K562 (cell line): ENCODE results near the gene CRABP2. TPM values are rescaled to one million over a fixed set of nuclear protein-coding genes. Genes with fewer than 3 reads are reported as not detected.

ENCODE experiments used
- ARNT ChIP-seq, 2 experiments: fragments of 450-650 bp; IDR thresholded peaks; 2 replicates each; pipeline ENCODE4 v1.6.1; 2016; ENCODE audit warnings: mild to moderate bottlenecking in 1 of 2
- CLOCK ChIP-seq: fragments of 250-450 bp; sonication (Bioruptor Pico); IDR thresholded peaks from 2 replicates; pipeline ENCODE4 v1.4.0; 2020; ENCODE audit warnings: mild to moderate bottlenecking, moderate library complexity, borderline replicate concordance
- EGR1 ChIP-seq: fragments of 450-650 bp; conservative IDR thresholded peaks from 2 replicates; pipeline ENCODE4 v1.6.1; 2017; ENCODE audit warnings: mild to moderate bottlenecking
- ETV5 ChIP-seq: sonication (generic); formaldehyde crosslinking; IDR thresholded peaks from 2 replicates; pipeline ENCODE4 v1.4.0; 2020; ENCODE audit warnings: low read depth, mild to moderate bottlenecking, missing genetic modification reagents
- FOXJ2 ChIP-seq: fragments of 200-800 bp; sonication (Bioruptor generic); IDR thresholded peaks from 2 replicates; pipeline ENCODE4 v1.6.1; 2016; ENCODE audit warnings: missing genetic modification characterization, missing compliant biosample characterization
- FOXJ3 ChIP-seq: sonication (generic); formaldehyde crosslinking; IDR thresholded peaks from 2 replicates; pipeline ENCODE4 v1.4.0; 2020; ENCODE audit warnings: mild to moderate bottlenecking, missing genetic modification reagents
- JUNB ChIP-seq: fragments of 450-650 bp; formaldehyde crosslinking; conservative IDR thresholded peaks from 2 replicates; pipeline ENCODE4 v1.4.0; 2020; ENCODE audit warnings: mild to moderate bottlenecking
- MAZ ChIP-seq, 2 experiments: fragments of 450-650 bp in 1 of 2; sonication (generic) in 1 of 2; formaldehyde crosslinking; IDR thresholded peaks in 1 of 2; conservative IDR thresholded peaks in 1 of 2; 2 replicates each; pipeline versions ENCODE4 v1.4.0 to v1.5.0; 2020; ENCODE audit warnings: mild to moderate bottlenecking in 1 of 2, missing genetic modification reagents in 1 of 2
- NFE2 ChIP-seq: IDR thresholded peaks from 2 replicates; pipeline ENCODE4 v1.6.1; 2014; ENCODE audit warnings: antibody characterized with exemption, low read depth
- NFXL1 ChIP-seq: fragments of 450-650 bp; formaldehyde crosslinking; IDR thresholded peaks from 2 replicates; pipeline ENCODE4 v1.4.0; 2021; ENCODE audit warnings: mild to moderate bottlenecking
- NR2C2 ChIP-seq, 2 experiments: fragments of 200-800 bp in 1 of 2; sonication (Bioruptor generic) in 1 of 2; sonication (generic) in 1 of 2; formaldehyde crosslinking in 1 of 2; IDR thresholded peaks; 2 replicates each; pipeline versions ENCODE4 v1.6.1 to v1.8.0; 2016 to 2022; ENCODE audit warnings: mild to moderate bottlenecking in 1 of 2, missing compliant biosample characterization in 1 of 2, missing genetic modification characterization in 1 of 2, missing genetic modification reagents in 1 of 2
- NRF1 ChIP-seq, 2 experiments: fragments of 450-650 bp; IDR thresholded peaks in 1 of 2; conservative IDR thresholded peaks in 1 of 2; 2 replicates each; pipeline ENCODE4 v1.6.1; 2014; ENCODE audit warnings: mild to moderate bottlenecking in 2 of 2
- PCBP2 ChIP-seq: fragments of 200-400 bp; formaldehyde crosslinking; IDR thresholded peaks from 2 replicates; pipeline ENCODE4 v1.6.1; 2018; ENCODE audit warnings: low read length, low read depth, mild to moderate bottlenecking, moderate library complexity; ENCODE audit not compliant: poor library complexity, severe bottlenecking
- TRIM24 ChIP-seq, 2 experiments: fragments of 450-650 bp; IDR thresholded peaks; 2 replicates each; pipeline ENCODE4 v1.6.1; 2016
- ZBTB7A ChIP-seq: IDR thresholded peaks from 2 replicates; pipeline ENCODE4 v1.6.1; 2011; ENCODE audit warnings: low read depth, mild to moderate bottlenecking, low read length, moderate library complexity, borderline replicate concordance; ENCODE audit not compliant: control insufficient read depth
- ZFP1 ChIP-seq: fragments of 450-650 bp; formaldehyde crosslinking; IDR thresholded peaks from 2 replicates; pipeline ENCODE4 v1.4.0; 2020; ENCODE audit warnings: mild to moderate bottlenecking, mixed read lengths
- ZNF140 ChIP-seq: fragments of 250-450 bp; sonication (Bioruptor Pico); IDR thresholded peaks from 2 replicates; pipeline ENCODE4 v1.8.0; 2021; ENCODE audit warnings: moderate library complexity, mild to moderate bottlenecking, inconsistent platforms
- ZNF778 ChIP-seq: fragments of 450-650 bp; formaldehyde crosslinking; IDR thresholded peaks from 2 replicates; pipeline ENCODE4 v1.4.0; 2020; ENCODE audit warnings: mild to moderate bottlenecking, moderate library complexity
- polyA plus RNA-seq, 8 experiments: library from polyadenylated mRNA; depleted of rRNA in 4 of 8; stranded (reverse) in 5 of 8; unstranded in 3 of 8; fragments of >200 nt; fragmentation: Nextera tagmentation in 2 of 8; fragmentation: Illumina TruSeq in 1 of 8; extraction: Ambion mirVana in 2 of 8; extraction: Trizol in 1 of 8; gene quantifications; 2 replicates each; pipeline versions ENCODE4 v1.2.1 to v1.2.3, GENCODE V29; 2011 to 2014; ENCODE audit warnings: inconsistent platforms in 1 of 8, missing spikeins in 1 of 8
- total RNA-seq, 7 experiments: library from RNA; depleted of rRNA in 6 of 7; stranded (reverse); fragments of >200 nt in 6 of 7; fragmentation: Illumina TruSeq in 2 of 7; extraction: Trizol in 2 of 7; gene quantifications; 2 replicates each; pipeline versions ENCODE4 v1.2.1 to v1.2.3, GENCODE V29; 2011 to 2021; ENCODE audit warnings: low replicate concordance in 1 of 7
- TF ChIP-seq, protein P1 (sequence below): fragments of 250-450 bp; sonication (Bioruptor Pico); IDR thresholded peaks from 2 replicates; pipeline ENCODE4 v1.8.0; 2022; ENCODE audit warnings: inconsistent platforms
- TF ChIP-seq, protein P2 (sequence below): sonication (generic); formaldehyde crosslinking; IDR thresholded peaks from 2 replicates; pipeline ENCODE4 v1.8.1; 2022; ENCODE audit warnings: missing genetic modification reagents
- TF ChIP-seq, protein P3 (sequence below): sonication (generic); formaldehyde crosslinking; IDR thresholded peaks from 2 replicates; pipeline ENCODE4 v1.8.0; 2022; ENCODE audit warnings: mild to moderate bottlenecking, missing genetic modification reagents

The CRABP2 gene
- total and polyA plus RNA-seq, 9 of the 15 experiments (the other 6 are each of a cell fraction or from before 2014, with no cell fraction given): 0.30 to 2.5 (median 0.82) TPM

DNA sequence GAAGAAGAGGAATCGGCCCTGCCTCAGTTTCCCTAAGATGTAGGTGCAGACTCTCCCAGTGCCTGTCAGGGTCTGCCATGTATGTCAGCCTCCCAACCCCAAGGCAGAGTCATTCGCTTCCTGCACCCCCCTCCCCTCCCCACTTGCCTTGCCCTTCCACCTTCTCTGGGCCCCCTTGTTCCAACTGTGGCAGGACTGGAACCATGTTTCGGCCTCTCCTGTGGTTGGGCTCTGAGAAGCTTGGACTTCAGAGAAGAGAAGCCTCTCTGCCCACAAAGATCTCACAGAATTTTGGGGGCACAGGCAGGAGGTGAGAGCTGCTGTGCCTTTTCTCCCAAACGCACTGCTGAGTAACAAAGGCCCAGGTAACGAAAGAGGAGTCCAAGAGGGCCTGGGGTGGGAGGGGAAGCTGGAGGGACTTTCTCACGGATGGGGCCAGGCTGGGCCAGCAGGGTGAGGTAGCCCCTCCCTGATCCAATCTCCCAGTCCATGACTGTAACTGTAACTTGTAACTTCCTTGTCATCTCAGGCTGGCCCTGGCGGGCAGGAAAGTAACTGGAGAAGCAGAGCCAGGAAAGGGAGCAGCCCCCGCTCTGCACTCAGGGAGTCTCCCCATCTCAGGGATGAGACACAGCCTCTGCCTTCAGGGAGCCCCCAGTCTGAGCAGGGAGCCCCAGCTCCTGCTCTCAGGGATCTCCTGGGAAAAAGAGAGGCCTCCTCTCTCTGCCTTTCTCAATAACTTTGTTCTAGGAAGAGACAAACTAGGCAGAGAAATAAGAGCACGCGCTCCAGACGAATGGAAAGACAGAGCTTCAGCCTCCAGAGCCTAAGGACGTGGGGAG lies 11.3 kb downstream of the CRABP2 start (continued):
- TF ChIP-seq ETV5 (CRISPR knock-in tag): no peak
- no peak for TF ChIP-seq ZNF140 (CRISPR knock-in tag)
- 0 out of 2 replicates have a peak, but pooled peaks have one; percentile 24 for TF ChIP-seq NFE2
- peak in 1 of 2 experiments; percentile 80; a peak in 2 of 4 replicates for TF ChIP-seq TRIM24 (IDR thresholded peaks at IDR 0.05)
- TF ChIP-seq MAZ (CRISPR knock-in tag; conservative IDR thresholded peaks at IDR 0.05 in 1 of 2, IDR thresholded peaks at IDR 0.05 in 1 of 2): peak; percentile 45 to 97; a peak in 3 of 4 replicates
- TF ChIP-seq CLOCK: no peak
- TF ChIP-seq FOXJ3 (CRISPR knock-in tag): no peak
- no peak for TF ChIP-seq ZNF778 (CRISPR knock-in tag)
- TF ChIP-seq, protein P1, sequence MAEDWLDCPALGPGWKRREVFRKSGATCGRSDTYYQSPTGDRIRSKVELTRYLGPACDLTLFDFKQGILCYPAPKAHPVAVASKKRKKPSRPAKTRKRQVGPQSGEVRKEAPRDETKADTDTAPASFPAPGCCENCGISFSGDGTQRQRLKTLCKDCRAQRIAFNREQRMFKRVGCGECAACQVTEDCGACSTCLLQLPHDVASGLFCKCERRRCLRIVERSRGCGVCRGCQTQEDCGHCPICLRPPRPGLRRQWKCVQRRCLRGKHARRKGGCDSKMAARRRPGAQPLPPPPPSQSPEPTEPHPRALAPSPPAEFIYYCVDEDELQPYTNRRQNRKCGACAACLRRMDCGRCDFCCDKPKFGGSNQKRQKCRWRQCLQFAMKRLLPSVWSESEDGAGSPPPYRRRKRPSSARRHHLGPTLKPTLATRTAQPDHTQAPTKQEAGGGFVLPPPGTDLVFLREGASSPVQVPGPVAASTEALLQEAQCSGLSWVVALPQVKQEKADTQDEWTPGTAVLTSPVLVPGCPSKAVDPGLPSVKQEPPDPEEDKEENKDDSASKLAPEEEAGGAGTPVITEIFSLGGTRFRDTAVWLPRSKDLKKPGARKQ (CRISPR knock-in tag): no peak
- no peak for TF ChIP-seq JUNB
- TF ChIP-seq, protein P2, sequence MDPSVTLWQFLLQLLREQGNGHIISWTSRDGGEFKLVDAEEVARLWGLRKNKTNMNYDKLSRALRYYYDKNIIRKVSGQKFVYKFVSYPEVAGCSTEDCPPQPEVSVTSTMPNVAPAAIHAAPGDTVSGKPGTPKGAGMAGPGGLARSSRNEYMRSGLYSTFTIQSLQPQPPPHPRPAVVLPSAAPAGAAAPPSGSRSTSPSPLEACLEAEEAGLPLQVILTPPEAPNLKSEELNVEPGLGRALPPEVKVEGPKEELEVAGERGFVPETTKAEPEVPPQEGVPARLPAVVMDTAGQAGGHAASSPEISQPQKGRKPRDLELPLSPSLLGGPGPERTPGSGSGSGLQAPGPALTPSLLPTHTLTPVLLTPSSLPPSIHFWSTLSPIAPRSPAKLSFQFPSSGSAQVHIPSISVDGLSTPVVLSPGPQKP (CRISPR knock-in tag): no peak
- TF ChIP-seq NFXL1 (CRISPR knock-in tag): no peak
- peak; percentile 83; the same call in 1 of the 2 replicates for TF ChIP-seq ZBTB7A
- TF ChIP-seq NR2C2 (CRISPR knock-in tag; IDR thresholded peaks at IDR 0.05): no peak
- no peak for TF ChIP-seq NR2C2 (tag; IDR thresholded peaks at IDR 0.05)
- TF ChIP-seq, protein P3, sequence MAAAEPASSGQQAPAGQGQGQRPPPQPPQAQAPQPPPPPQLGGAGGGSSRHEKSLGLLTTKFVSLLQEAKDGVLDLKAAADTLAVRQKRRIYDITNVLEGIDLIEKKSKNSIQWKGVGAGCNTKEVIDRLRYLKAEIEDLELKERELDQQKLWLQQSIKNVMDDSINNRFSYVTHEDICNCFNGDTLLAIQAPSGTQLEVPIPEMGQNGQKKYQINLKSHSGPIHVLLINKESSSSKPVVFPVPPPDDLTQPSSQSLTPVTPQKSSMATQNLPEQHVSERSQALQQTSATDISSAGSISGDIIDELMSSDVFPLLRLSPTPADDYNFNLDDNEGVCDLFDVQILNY: no peak
- TF ChIP-seq ZFP1 (CRISPR knock-in tag): no peak
- TF ChIP-seq FOXJ2: no peak
- TF ChIP-seq PCBP2: no peak
- no peak for TF ChIP-seq EGR1
- peak; percentile 42 to 49; a peak in 3 of 4 replicates for TF ChIP-seq NRF1 (conservative IDR thresholded peaks at IDR 0.05 in 1 of 2, IDR thresholded peaks at IDR 0.05 in 1 of 2)
- TF ChIP-seq ARNT (IDR thresholded peaks at IDR 0.05): no peak
